SK-N-SH treated with all-trans-retinoic acid at 6 μM for 48 hours (cell line): ENCODE measurements around the gene KCNT2.

Experiments used
- ATAC-seq: fragments of 200-7000 bp; cut with Tn5 transposase; 3 replicates; pipeline ENCODE4 v1.9.1; 2020; ENCODE audit warnings: mild to moderate bottlenecking, moderate library complexity
- ARNTL ChIP-seq: fragments of 450-650 bp; formaldehyde crosslinking; IDR thresholded peaks from 2 replicates; pipeline ENCODE4 v1.5.0; 2020; ENCODE audit warnings: low read depth, mild to moderate bottlenecking, moderate library complexity, borderline replicate concordance
- BACH2 ChIP-seq: fragments of 250-450 bp; sonication (Bioruptor Pico); IDR thresholded peaks from 2 replicates; pipeline ENCODE4 v1.9.0; 2021; ENCODE audit warnings: mild to moderate bottlenecking, borderline replicate concordance
- CREB5 ChIP-seq: fragments of 250-450 bp; sonication (Bioruptor Pico); IDR thresholded peaks from 2 replicates; pipeline ENCODE4 v1.5.1; 2020; ENCODE audit warnings: low read depth, mild to moderate bottlenecking, moderate library complexity
- CSDC2 ChIP-seq: fragments of 250-450 bp; sonication (Bioruptor Pico); IDR thresholded peaks from 2 replicates; pipeline ENCODE4 v1.5.0; 2020; ENCODE audit warnings: mild to moderate bottlenecking, moderate library complexity
- CSRNP3 ChIP-seq: fragments of 250-450 bp; sonication (Bioruptor Pico); IDR thresholded peaks from 2 replicates; pipeline ENCODE4 v1.5.1; 2021; ENCODE audit warnings: mild to moderate bottlenecking, moderate library complexity
- ESRRG ChIP-seq: fragments of 250-450 bp; sonication (Bioruptor Pico); IDR thresholded peaks from 2 replicates; pipeline ENCODE4 v1.6.1; 2021; ENCODE audit warnings: mild to moderate bottlenecking
- GLIS3 ChIP-seq: fragments of 250-450 bp; sonication (Bioruptor Pico); IDR thresholded peaks from 2 replicates; pipeline ENCODE4 v1.5.0; 2020; ENCODE audit warnings: mild to moderate bottlenecking, moderate library complexity
- ISL1 ChIP-seq: fragments of 250-450 bp; sonication (Bioruptor Pico); IDR thresholded peaks from 2 replicates; pipeline ENCODE4 v2.1.2; 2022; ENCODE audit warnings: mild to moderate bottlenecking, moderate library complexity
- OSR1 ChIP-seq: fragments of 250-450 bp; sonication (Bioruptor Pico); IDR thresholded peaks from 2 replicates; pipeline ENCODE4 v1.8.0; 2022; ENCODE audit warnings: moderate library complexity, mild to moderate bottlenecking, inconsistent platforms
- PATZ1 ChIP-seq: fragments of 250-450 bp; sonication (Bioruptor Pico); IDR thresholded peaks from 2 replicates; pipeline ENCODE4 v1.8.0; 2020; ENCODE audit warnings: mild to moderate bottlenecking, moderate library complexity, borderline replicate concordance
- POU6F1 ChIP-seq: fragments of 250-450 bp; sonication (Bioruptor Pico); IDR thresholded peaks from 2 replicates; pipeline ENCODE4 v1.8.0; 2021; ENCODE audit warnings: low read depth, mild to moderate bottlenecking, moderate library complexity, borderline replicate concordance
- PPARA ChIP-seq: fragments of 250-450 bp; sonication (Bioruptor Pico); IDR thresholded peaks from 2 replicates; pipeline ENCODE4 v1.5.0; 2020; ENCODE audit warnings: mild to moderate bottlenecking, borderline replicate concordance
- RARB ChIP-seq: fragments of 250-450 bp; sonication (Bioruptor Pico); IDR thresholded peaks from 2 replicates; pipeline ENCODE4 v1.8.0; 2021; ENCODE audit warnings: mild to moderate bottlenecking, moderate library complexity
- SNAI2 ChIP-seq: fragments of 250-450 bp; sonication (Bioruptor Pico); IDR thresholded peaks from 2 replicates; pipeline ENCODE4 v1.5.0; 2020; ENCODE audit warnings: mild to moderate bottlenecking, moderate library complexity
- TCF4 ChIP-seq: fragments of 250-450 bp; sonication (Bioruptor Pico); IDR thresholded peaks from 2 replicates; pipeline ENCODE4 v1.8.0; 2021; ENCODE audit warnings: mild to moderate bottlenecking, moderate library complexity, borderline replicate concordance
- TOX ChIP-seq: fragments of 250-450 bp; sonication (Bioruptor Pico); IDR thresholded peaks from 2 replicates; pipeline ENCODE4 v1.8.0; 2021; ENCODE audit warnings: mild to moderate bottlenecking, moderate library complexity, borderline replicate concordance
- TSHZ2 ChIP-seq: fragments of 250-450 bp; sonication (Bioruptor Pico); IDR thresholded peaks from 2 replicates; pipeline ENCODE4 v1.5.0; 2020; ENCODE audit warnings: mild to moderate bottlenecking, moderate library complexity
- ZC3H10 ChIP-seq: fragments of 250-450 bp; sonication (Bioruptor Pico); IDR thresholded peaks from 2 replicates; pipeline ENCODE4 v1.5.1; 2021; ENCODE audit warnings: mild to moderate bottlenecking, moderate library complexity
- ZFP3 ChIP-seq: fragments of 250-450 bp; sonication (Bioruptor Pico); IDR thresholded peaks from 2 replicates; pipeline ENCODE4 v1.5.0; 2020; ENCODE audit warnings: mild to moderate bottlenecking, moderate library complexity
- ZFP30 ChIP-seq: fragments of 450-650 bp; formaldehyde crosslinking; IDR thresholded peaks from 2 replicates; pipeline ENCODE4 v1.5.0; 2022; ENCODE audit warnings: mild to moderate bottlenecking, moderate library complexity
- ZNF565 ChIP-seq: fragments of 450-650 bp; formaldehyde crosslinking; conservative IDR thresholded peaks from 2 replicates; pipeline ENCODE4 v1.5.0; 2020; ENCODE audit warnings: low read depth, mild to moderate bottlenecking, moderate library complexity
- ZNF70 ChIP-seq: fragments of 450-650 bp; formaldehyde crosslinking; IDR thresholded peaks from 2 replicates; pipeline ENCODE4 v1.5.0; 2020; ENCODE audit warnings: mild to moderate bottlenecking, moderate library complexity
- ZNF8 ChIP-seq: fragments of 450-650 bp; formaldehyde crosslinking; IDR thresholded peaks from 2 replicates; pipeline ENCODE4 v1.5.0; 2020; ENCODE audit warnings: mild to moderate bottlenecking, moderate library complexity

KCNT2 gene

GRCh38 chr1:196440711-196441110 is 167.5 kb downstream of the KCNT2 start:
- TF ChIP-seq ARNTL (no peak), TCF4 (no peak), ZFP30 (CRISPR knock-in tag) (no peak), CSDC2 (CRISPR knock-in tag) (no peak), ESRRG (CRISPR knock-in tag) (no peak), ZC3H10 (no peak), OSR1 (CRISPR knock-in tag) (no peak), ZNF565 (CRISPR knock-in tag) (no peak), CSRNP3 (CRISPR knock-in tag) (no peak), GLIS3 (CRISPR knock-in tag) (no peak), RARB (CRISPR knock-in tag) (no peak), BACH2 (CRISPR knock-in tag) (no peak), SNAI2 (CRISPR knock-in tag) (no peak), PPARA (CRISPR knock-in tag) (no peak)
- no peak for ATAC-seq

- no peak for ATAC-seq
- TF ChIP-seq ISL1 (CRISPR knock-in tag): no peak
- TF ChIP-seq ZNF70: no peak
- TF ChIP-seq SNAI2 (CRISPR knock-in tag): no peak
- no peak for TF ChIP-seq ZNF565 (CRISPR knock-in tag)
- no peak for TF ChIP-seq TOX
- TF ChIP-seq RARB (CRISPR knock-in tag): no peak
- no peak for TF ChIP-seq ZFP30 (CRISPR knock-in tag)
- TF ChIP-seq ZFP3: no peak
- TF ChIP-seq ZNF8: no peak
- TF ChIP-seq ZC3H10: no peak
- TF ChIP-seq PPARA (CRISPR knock-in tag): no peak
- TF ChIP-seq TSHZ2: no peak
Measured at GRCh38 chr1:196438329-196438728, 169.9 kb downstream of the KCNT2 start.

- TF ChIP-seq ISL1 (CRISPR knock-in tag): no peak
- TF ChIP-seq PPARA (CRISPR knock-in tag): no peak
- no peak for TF ChIP-seq ZNF70
- no peak for TF ChIP-seq CSRNP3 (CRISPR knock-in tag)
- TF ChIP-seq ZNF8: no peak
- TF ChIP-seq CREB5 (CRISPR knock-in tag): no peak
- no peak for TF ChIP-seq TSHZ2
- no peak for TF ChIP-seq GLIS3 (CRISPR knock-in tag)
- no peak for TF ChIP-seq PATZ1 (CRISPR knock-in tag)
- TF ChIP-seq POU6F1 (CRISPR knock-in tag): no peak
- TF ChIP-seq ZNF565 (CRISPR knock-in tag): no peak
- no peak for TF ChIP-seq ARNTL
- TF ChIP-seq SNAI2 (CRISPR knock-in tag): no peak
- no peak for TF ChIP-seq OSR1 (CRISPR knock-in tag)
- TF ChIP-seq ESRRG (CRISPR knock-in tag): no peak
- no peak for ATAC-seq
Measured at GRCh38 chr1:196437671-196438070, 170.6 kb downstream of the KCNT2 start.
